Glomerular visceral epithelial cell (primary cell): ENCODE measurements around the gene SLC35E2B.
A peak's percentile ranks its signal among the peaks of the same experiment; 100 is the strongest.
"Not testable (repeated sequence)": the region's sequence is repeated elsewhere in the genome, so short reads cannot be mapped to it uniquely, and the experiment has no call there.

Experiments
- DNase-seq: peaks from one replicate; pipeline ENCODE4 v3.0.0-alpha.2; 2016; ENCODE audit errors: extremely low spot score

Gene SLC35E2B

GRCh38 chr1:1692714-1693647, at the start of gene SLC35E2B:
SLC35E2B (minus strand) TSS chr1:1692795; CDS start chr1:1676699, 16,096 bp downstream.
- peak; percentile 86 for DNase-seq

GRCh38 chr1:1741013-1741412, 48.4 kb upstream of the SLC35E2B start:
- peak; percentile 37 for DNase-seq

- not testable (repeated sequence) for DNase-seq
Observed at GRCh38 chr1:1738799-1739337, 46.3 kb upstream of the SLC35E2B start.

GRCh38 chr1:1737675-1738590, 45.3 kb upstream of the SLC35E2B start:
- DNase-seq, result not testable (repeated sequence)

- DNase-seq, result no peak
Observed at GRCh38 chr1:1732381-1732780, 39.8 kb upstream of the SLC35E2B start.

- DNase-seq, result no peak
Observed at GRCh38 chr1:1730870-1731269, 38.3 kb upstream of the SLC35E2B start.

- DNase-seq, result not testable (repeated sequence)
Observed at GRCh38 chr1:1730230-1730629, 37.6 kb upstream of the SLC35E2B start.

GRCh38 chr1:1729116-1729816, 36.7 kb upstream of the SLC35E2B start:
- DNase-seq, result not testable (repeated sequence)

- DNase-seq, result not testable (repeated sequence)
Observed at GRCh38 chr1:1728308-1729005, 35.9 kb upstream of the SLC35E2B start.

GRCh38 chr1:1727131-1727651, 34.6 kb upstream of the SLC35E2B start:
- not testable (repeated sequence) for DNase-seq

- DNase-seq, result not testable (repeated sequence)
Observed at GRCh38 chr1:1726088-1726487, 33.5 kb upstream of the SLC35E2B start.

- DNase-seq, result peak; percentile 99
Observed at GRCh38 chr1:1724035-1724864, 31.7 kb upstream of the SLC35E2B start, which contains the start of gene CDK11A. CDK11A (minus strand) TSS chr1:1724357; CDS start chr1:1722818, 1,539 bp downstream.

- DNase-seq, result no peak
Observed at GRCh38 chr1:1721201-1721600, 28.6 kb upstream of the SLC35E2B start.

- DNase-seq, result not testable (repeated sequence)
Observed at GRCh38 chr1:1715109-1715883, 22.7 kb upstream of the SLC35E2B start.

- DNase-seq, result not testable (repeated sequence)
Observed at GRCh38 chr1:1707897-1708296, 15.3 kb upstream of the SLC35E2B start.

GRCh38 chr1:1707241-1707640, 14.6 kb upstream of the SLC35E2B start:
- not testable (repeated sequence) for DNase-seq

GRCh38 chr1:1705623-1706022, 13.0 kb upstream of the SLC35E2B start:
- not testable (repeated sequence) for DNase-seq

- DNase-seq, result not testable (repeated sequence)
Observed at GRCh38 chr1:1704284-1704957, 11.8 kb upstream of the SLC35E2B start.
